Measurements from ENCODE around the gene DISC1.

DNA sequence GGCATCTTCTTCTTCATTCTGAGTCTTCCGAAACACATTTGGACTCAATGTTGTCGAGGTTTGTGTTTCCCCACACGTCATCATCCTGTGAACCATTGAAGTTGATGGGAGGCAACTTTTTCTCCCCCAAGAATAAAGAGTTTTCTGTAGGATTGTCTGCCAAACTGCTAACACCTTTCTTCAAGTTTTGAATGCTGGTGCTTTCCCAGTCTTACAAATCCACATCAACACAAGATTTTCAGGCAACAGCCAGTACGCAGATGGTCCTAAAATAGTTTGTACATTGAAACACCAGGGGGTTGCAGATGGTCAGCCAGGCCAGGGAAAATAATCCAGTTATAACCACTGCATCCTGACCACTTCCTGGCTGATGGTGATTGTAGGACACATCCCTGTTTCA is 187.9 kb downstream of the DISC1 start:
- no peak for TF ChIP-seq POLR2A (IDR thresholded peaks at IDR 0.05)
- no peak for TF ChIP-seq CTCF (IDR thresholded peaks at IDR 0.05)
- TF ChIP-seq POLR2AphosphoS5 (IDR thresholded peaks at IDR 0.05), result no peak
- TF ChIP-seq EP300 (IDR thresholded peaks at IDR 0.05), result no peak
